GM21529 (cell line): Measurements from ENCODE around the gene DDX56.

ENCODE experiments used
- ATAC-seq: cut with Tn5 transposase; IDR thresholded peaks from one replicate; pipeline ENCODE4 v1.9.1; 2021; ENCODE audit not compliant: unreplicated experiment

Gene DDX56

GRCh38 chr7:44537442-44537841 lies 36.3 kb downstream of the DDX56 start:
- ATAC-seq: no peak

DNA sequence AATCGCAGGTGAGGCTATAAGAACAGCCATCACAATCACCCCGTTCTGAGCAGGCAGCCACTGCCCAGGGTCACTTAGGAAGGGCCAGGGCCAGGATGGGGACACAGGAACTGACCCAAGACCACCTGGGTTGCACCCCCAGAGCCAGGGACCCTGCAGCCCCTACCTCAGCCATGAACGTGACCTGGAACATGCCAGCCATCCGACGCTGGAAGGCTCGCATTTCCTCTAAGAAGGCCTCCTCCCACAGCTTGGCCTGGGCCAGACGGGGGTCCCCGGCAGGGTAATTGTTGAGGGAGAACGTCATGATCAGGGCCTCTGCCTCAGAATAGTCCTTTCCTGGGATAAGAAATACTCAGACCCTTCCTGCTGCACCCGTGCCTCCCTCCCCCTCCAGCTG lies 37.6 kb downstream of the DDX56 start:
- no peak for ATAC-seq

GRCh38 chr7:44535348-44536064 lies 38.2 kb downstream of the DDX56 start:
- no peak for ATAC-seq

GRCh38 chr7:44534501-44534900 lies 39.2 kb downstream of the DDX56 start:
- ATAC-seq: peak; percentile 52

DNA sequence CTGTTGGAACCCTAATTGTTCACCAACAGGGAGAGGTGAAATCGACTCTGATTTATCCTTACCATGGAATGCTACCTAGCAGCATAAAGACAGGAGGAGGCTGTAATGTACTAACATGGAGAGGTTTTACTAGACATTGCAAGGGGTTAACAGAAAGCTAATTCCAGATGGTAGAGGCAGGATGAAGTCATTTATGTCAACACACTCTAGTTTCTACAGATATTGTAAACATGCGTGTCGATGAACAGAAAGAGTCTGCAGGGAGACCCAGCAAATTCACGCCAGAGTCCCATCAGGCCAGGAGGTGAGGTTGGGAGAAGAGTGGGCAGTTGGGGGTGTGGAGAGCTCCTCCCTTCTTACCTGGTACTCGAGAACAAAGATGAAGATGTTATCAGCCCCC lies 39.6 kb downstream of the DDX56 start:
- no peak for ATAC-seq

DNA sequence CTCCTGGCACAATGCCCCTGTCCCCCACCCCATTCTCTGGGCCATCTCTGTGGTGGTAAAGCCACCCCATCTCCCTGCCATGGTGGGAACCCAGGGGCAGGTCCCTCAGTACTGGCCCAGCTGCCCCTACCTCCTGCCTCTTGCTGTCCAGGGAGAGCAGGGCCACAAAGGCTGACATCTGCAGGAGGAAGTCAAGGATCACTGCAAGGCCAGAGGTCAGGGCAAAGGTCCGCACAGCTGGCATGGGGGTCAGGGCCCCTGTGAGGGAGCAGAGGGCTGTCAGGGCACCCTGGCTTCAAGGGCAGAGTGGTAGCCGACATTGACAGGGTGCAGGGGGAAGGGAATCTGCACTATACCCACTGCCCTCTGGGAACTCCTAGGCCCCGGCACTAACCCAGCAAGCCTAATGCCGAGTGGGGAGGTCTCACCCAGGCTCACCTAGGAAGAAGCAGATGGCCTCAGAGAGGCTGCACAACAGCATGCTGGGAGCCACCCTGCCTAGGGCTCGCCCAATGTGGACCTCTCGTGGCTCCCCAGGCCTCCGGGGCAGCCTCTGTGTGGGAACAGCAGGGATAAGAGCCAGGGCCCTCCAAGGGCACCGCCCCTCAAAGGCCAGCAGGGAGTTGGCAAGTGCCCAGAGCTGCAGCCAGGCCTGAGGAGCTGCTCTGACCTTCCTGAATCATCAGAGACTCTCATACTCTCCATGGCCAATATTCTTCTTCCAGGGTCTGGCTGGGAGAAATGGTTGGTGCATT lies 40.2 kb downstream of the DDX56 start:
- no peak for ATAC-seq

DNA sequence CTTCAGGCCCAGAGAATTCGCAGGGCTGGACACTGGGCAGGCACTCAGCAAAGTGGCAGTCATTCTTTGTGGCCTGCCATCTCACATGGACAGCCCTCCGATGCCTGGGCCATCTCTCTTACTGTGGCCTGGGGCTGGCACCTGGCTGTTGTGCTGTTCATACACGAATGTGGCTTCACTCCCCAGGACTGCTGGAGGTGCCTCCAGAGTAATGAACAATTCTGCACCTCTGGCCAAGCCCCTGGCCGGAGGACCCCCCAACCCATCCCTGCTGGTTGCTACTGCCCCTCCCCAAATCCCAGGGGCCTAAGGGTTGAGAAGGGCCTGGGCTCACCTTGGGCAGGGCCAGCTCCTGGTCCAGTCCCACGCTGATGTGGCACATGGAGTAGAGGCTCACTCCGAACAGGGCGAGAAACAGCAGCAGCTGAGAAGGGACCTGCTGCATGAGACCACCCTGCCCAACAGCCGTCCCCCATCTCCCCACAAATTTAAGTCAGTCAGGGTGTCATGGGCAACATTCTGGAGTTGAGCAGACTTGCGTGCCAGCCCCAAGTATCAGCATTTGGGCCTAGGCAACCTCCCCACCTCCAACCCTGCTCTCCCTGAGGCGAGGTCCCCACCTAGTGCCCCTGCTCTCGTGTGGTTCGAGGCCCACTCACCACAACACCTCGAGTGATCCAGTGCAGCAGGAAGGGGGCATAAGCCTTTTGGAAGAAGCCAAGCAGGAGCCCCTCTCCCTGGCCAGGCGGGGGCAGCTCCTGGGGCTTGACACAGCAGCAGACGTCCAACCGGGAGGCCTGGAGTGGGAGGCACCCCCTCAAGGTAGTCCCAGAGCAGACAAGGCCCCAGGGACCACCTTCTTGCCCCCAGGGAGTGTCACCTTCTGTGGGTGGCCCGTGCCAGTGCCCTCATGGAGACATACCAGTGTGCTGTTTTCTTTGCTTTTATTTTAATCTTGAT lies 42.0 kb downstream of the DDX56 start:
- no peak for ATAC-seq

- no peak for ATAC-seq
These were observed 42.7 kb downstream of the DDX56 start for GRCh38 chr7:44530990-44531389.

DNA sequence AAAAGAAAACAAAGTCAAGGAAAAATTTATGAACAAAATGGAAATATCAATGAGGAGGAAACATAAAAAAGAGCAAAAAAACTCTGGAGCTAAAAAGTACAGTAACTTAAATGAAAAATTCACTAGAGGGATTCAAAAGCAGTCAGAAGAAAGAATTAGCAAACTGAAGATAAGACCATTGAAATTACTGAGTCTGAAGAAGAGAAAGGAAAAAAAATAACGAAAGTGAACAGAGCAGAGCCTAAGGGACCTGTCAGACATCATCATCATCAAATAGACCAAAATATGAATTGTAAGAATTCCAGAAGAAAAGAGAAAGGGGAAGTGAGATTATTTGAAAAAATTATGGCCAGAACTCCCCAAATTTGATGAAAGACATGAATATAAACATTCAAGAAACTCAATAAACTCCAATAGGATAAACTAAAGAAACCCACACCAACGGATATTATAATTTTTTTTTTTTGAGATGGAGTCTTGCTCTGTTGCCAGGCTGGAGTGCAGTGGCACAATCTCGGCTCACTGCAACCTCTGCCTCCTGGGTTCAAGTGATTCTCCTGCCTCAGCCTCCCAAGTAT lies 48.8 kb downstream of the DDX56 start:
- no peak for ATAC-seq

GRCh38 chr7:44522315-44522714 lies 51.4 kb downstream of the DDX56 start:
- ATAC-seq: no peak

- ATAC-seq: no peak
These were observed 52.2 kb downstream of the DDX56 start for GRCh38 chr7:44521347-44522095.

- ATAC-seq: no peak
These were observed 53.1 kb downstream of the DDX56 start for GRCh38 chr7:44520574-44520973.

GRCh38 chr7:44519546-44519945 lies 54.2 kb downstream of the DDX56 start:
- ATAC-seq: no peak

DNA sequence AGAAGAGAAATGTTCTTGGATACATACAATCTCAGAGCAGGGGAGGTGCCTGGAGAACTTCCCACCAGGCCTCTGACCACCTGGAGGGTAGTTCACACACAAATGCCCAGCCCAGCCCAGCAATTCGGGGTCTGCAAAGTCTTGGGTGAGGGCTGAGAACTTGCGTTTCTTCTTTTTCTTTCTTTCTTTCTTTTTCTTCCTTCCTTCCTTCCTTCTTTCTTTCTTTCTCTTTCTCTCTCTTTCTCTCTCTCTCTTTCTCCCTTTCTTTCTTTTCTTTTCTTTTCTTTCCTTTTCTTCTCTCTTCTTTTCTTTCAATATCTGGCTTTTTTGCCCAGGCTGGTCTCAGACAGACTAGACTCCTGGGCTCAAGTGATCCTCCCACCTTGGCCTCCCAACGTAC lies 54.9 kb downstream of the DDX56 start:
- ATAC-seq: no peak

- ATAC-seq: no peak
These were observed 56.5 kb downstream of the DDX56 start for GRCh38 chr7:44517175-44517574.
